SK-N-SH treated with all-trans-retinoic acid at 6 μM for 48 hours (cell line): Measurements from ENCODE around the gene SLC25A18.

Experiments
- ATAC-seq: fragments of 200-7000 bp; cut with Tn5 transposase; 3 replicates; pipeline ENCODE4 v1.9.1; 2020; ENCODE audit warnings: mild to moderate bottlenecking, moderate library complexity
- ARNTL ChIP-seq: fragments of 450-650 bp; formaldehyde crosslinking; IDR thresholded peaks from 2 replicates; pipeline ENCODE4 v1.5.0; 2020; ENCODE audit warnings: low read depth, mild to moderate bottlenecking, moderate library complexity, borderline replicate concordance
- BACH2 ChIP-seq: fragments of 250-450 bp; sonication (Bioruptor Pico); IDR thresholded peaks from 2 replicates; pipeline ENCODE4 v1.9.0; 2021; ENCODE audit warnings: mild to moderate bottlenecking, borderline replicate concordance
- CREB5 ChIP-seq: fragments of 250-450 bp; sonication (Bioruptor Pico); IDR thresholded peaks from 2 replicates; pipeline ENCODE4 v1.5.1; 2020; ENCODE audit warnings: low read depth, mild to moderate bottlenecking, moderate library complexity
- CSDC2 ChIP-seq: fragments of 250-450 bp; sonication (Bioruptor Pico); IDR thresholded peaks from 2 replicates; pipeline ENCODE4 v1.5.0; 2020; ENCODE audit warnings: mild to moderate bottlenecking, moderate library complexity
- ESRRG ChIP-seq: fragments of 250-450 bp; sonication (Bioruptor Pico); IDR thresholded peaks from 2 replicates; pipeline ENCODE4 v1.6.1; 2021; ENCODE audit warnings: mild to moderate bottlenecking
- GLIS3 ChIP-seq: fragments of 250-450 bp; sonication (Bioruptor Pico); IDR thresholded peaks from 2 replicates; pipeline ENCODE4 v1.5.0; 2020; ENCODE audit warnings: mild to moderate bottlenecking, moderate library complexity
- ISL1 ChIP-seq: fragments of 250-450 bp; sonication (Bioruptor Pico); IDR thresholded peaks from 2 replicates; pipeline ENCODE4 v2.1.2; 2022; ENCODE audit warnings: mild to moderate bottlenecking, moderate library complexity
- OSR1 ChIP-seq: fragments of 250-450 bp; sonication (Bioruptor Pico); IDR thresholded peaks from 2 replicates; pipeline ENCODE4 v1.8.0; 2022; ENCODE audit warnings: moderate library complexity, mild to moderate bottlenecking, inconsistent platforms
- PATZ1 ChIP-seq: fragments of 250-450 bp; sonication (Bioruptor Pico); IDR thresholded peaks from 2 replicates; pipeline ENCODE4 v1.8.0; 2020; ENCODE audit warnings: mild to moderate bottlenecking, moderate library complexity, borderline replicate concordance
- POU6F1 ChIP-seq: fragments of 250-450 bp; sonication (Bioruptor Pico); IDR thresholded peaks from 2 replicates; pipeline ENCODE4 v1.8.0; 2021; ENCODE audit warnings: low read depth, mild to moderate bottlenecking, moderate library complexity, borderline replicate concordance
- PPARA ChIP-seq: fragments of 250-450 bp; sonication (Bioruptor Pico); IDR thresholded peaks from 2 replicates; pipeline ENCODE4 v1.5.0; 2020; ENCODE audit warnings: mild to moderate bottlenecking, borderline replicate concordance
- RARB ChIP-seq: fragments of 250-450 bp; sonication (Bioruptor Pico); IDR thresholded peaks from 2 replicates; pipeline ENCODE4 v1.8.0; 2021; ENCODE audit warnings: mild to moderate bottlenecking, moderate library complexity
- TCF4 ChIP-seq: fragments of 250-450 bp; sonication (Bioruptor Pico); IDR thresholded peaks from 2 replicates; pipeline ENCODE4 v1.8.0; 2021; ENCODE audit warnings: mild to moderate bottlenecking, moderate library complexity, borderline replicate concordance
- TSHZ2 ChIP-seq: fragments of 250-450 bp; sonication (Bioruptor Pico); IDR thresholded peaks from 2 replicates; pipeline ENCODE4 v1.5.0; 2020; ENCODE audit warnings: mild to moderate bottlenecking, moderate library complexity
- ZC3H10 ChIP-seq: fragments of 250-450 bp; sonication (Bioruptor Pico); IDR thresholded peaks from 2 replicates; pipeline ENCODE4 v1.5.1; 2021; ENCODE audit warnings: mild to moderate bottlenecking, moderate library complexity
- ZFP3 ChIP-seq: fragments of 250-450 bp; sonication (Bioruptor Pico); IDR thresholded peaks from 2 replicates; pipeline ENCODE4 v1.5.0; 2020; ENCODE audit warnings: mild to moderate bottlenecking, moderate library complexity
- ZFP30 ChIP-seq: fragments of 450-650 bp; formaldehyde crosslinking; IDR thresholded peaks from 2 replicates; pipeline ENCODE4 v1.5.0; 2022; ENCODE audit warnings: mild to moderate bottlenecking, moderate library complexity
- ZNF70 ChIP-seq: fragments of 450-650 bp; formaldehyde crosslinking; IDR thresholded peaks from 2 replicates; pipeline ENCODE4 v1.5.0; 2020; ENCODE audit warnings: mild to moderate bottlenecking, moderate library complexity
- ZNF8 ChIP-seq: fragments of 450-650 bp; formaldehyde crosslinking; IDR thresholded peaks from 2 replicates; pipeline ENCODE4 v1.5.0; 2020; ENCODE audit warnings: mild to moderate bottlenecking, moderate library complexity
- TF ChIP-seq, protein P1 (sequence below): fragments of 250-450 bp; sonication (Bioruptor Pico); IDR thresholded peaks from 2 replicates; pipeline ENCODE4 v1.5.1; 2021; ENCODE audit warnings: mild to moderate bottlenecking, moderate library complexity

Gene SLC25A18

GRCh38 chr22:17549655-17550054 lies 13.6 kb upstream of the SLC25A18 start (continued):
- TF ChIP-seq CREB5 (CRISPR knock-in tag) = no peak
- no peak for TF ChIP-seq ESRRG (CRISPR knock-in tag)
- TF ChIP-seq ZC3H10 = no peak
- no peak for TF ChIP-seq TCF4 (CRISPR knock-in tag)
- TF ChIP-seq OSR1 (CRISPR knock-in tag) = no peak
- no peak for TF ChIP-seq PATZ1

DNA sequence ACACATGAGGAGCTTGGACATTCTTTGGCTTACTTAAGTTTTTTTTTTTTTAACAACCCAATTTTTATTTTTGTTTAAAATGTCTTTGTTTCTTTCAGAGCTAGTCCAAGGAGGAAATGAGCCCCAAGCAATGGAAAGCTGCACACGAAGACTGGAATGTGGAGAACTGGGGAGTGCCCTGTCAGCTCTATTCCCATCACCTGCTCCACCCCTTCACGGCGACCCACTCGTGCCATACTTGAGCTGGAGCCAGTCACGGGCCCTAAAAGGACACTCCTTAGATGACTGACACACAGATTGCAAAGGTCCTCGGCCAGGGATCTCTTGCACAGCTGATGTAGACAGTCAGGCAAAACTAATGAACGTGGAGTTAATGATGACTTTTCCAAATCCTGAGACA lies 10.6 kb upstream of the SLC25A18 start:
- TF ChIP-seq BACH2 (CRISPR knock-in tag) = no peak
- no peak for ATAC-seq

- no peak for ATAC-seq
- TF ChIP-seq ZNF70 (CRISPR knock-in tag) (no peak), TSHZ2 (no peak), ZFP3 (no peak), ZNF8 (CRISPR knock-in tag) (no peak), ISL1 (no peak), RARB (CRISPR knock-in tag) (no peak)
Observed at GRCh38 chr22:17554814-17555213, 8.5 kb upstream of the SLC25A18 start.

DNA sequence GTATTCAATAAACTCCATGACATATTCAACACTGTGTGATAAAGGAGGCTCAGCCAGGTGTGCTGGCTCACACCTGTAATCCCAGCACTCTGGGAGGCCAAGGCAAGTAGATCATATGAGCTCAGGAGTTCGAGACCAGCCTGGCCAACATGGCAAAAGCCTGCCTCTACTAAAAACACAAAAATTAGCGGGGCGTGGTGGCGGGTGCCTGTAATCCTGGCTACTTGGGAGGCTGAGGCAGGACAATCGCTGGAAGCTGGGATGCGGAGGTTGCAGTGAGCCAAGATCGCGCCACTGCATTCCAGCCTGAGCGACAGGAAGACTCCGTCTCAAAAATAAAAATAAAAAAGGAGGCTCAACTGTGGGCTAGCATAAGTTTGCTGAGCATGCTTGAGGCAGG lies 4.1 kb upstream of the SLC25A18 start:
- TF ChIP-seq PPARA (no peak), POU6F1 (no peak), ZFP3 (no peak), RARB (CRISPR knock-in tag) (no peak), TCF4 (CRISPR knock-in tag) (no peak), ZC3H10 (no peak), TSHZ2 (no peak), ZFP30 (no peak), ESRRG (CRISPR knock-in tag) (no peak), CSDC2 (CRISPR knock-in tag) (no peak), OSR1 (CRISPR knock-in tag) (no peak), ZNF8 (CRISPR knock-in tag) (no peak), ARNTL (no peak), GLIS3 (CRISPR knock-in tag) (no peak)
- TF ChIP-seq, protein P1, sequence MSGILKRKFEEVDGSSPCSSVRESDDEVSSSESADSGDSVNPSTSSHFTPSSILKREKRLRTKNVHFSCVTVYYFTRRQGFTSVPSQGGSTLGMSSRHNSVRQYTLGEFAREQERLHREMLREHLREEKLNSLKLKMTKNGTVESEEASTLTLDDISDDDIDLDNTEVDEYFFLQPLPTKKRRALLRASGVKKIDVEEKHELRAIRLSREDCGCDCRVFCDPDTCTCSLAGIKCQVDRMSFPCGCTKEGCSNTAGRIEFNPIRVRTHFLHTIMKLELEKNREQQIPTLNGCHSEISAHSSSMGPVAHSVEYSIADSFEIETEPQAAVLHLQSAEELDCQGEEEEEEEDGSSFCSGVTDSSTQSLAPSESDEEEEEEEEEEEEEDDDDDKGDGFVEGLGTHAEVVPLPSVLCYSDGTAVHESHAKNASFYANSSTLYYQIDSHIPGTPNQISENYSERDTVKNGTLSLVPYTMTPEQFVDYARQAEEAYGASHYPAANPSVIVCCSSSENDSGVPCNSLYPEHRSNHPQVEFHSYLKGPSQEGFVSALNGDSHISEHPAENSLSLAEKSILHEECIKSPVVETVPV (CRISPR knock-in tag) = no peak
- no peak for ATAC-seq
